ENCODE results near the gene POU4F3. TPM values are rescaled to one million over a fixed set of nuclear protein-coding genes. Genes with fewer than 3 reads are reported as not detected.

POU4F3 gene
- total RNA-seq, 4 donors from 2014 or later, result not detected

- DNase-seq, result no peak
- Histone ChIP-seq H3K27ac (no peak overlapping the region), H3K4me1 (peaks cover 0 to 14% (median 7%) of the 10 kb centered on the region in 4 donors), H3K9me3 (no peaks in the 10 kb centered on the region), H3K36me3 (no peaks in the 10 kb centered on the region), H3K4me3 (no peak overlapping the region), H3K27me3 (peaks cover 97% of the 10 kb centered on the region)
- WGBS, 2 donors (ENCODE audit: low coverage in 1 of 2), result 10 to 13% methylated on average over 25 to 70 of the region's 76 CpGs
- intact Hi-C loops (cut with DNase I; ENCODE audit: low total_unique reads), result no loop called here
- in situ Hi-C loops (cut with MboI; ENCODE audit: low pct_ligation_motif_present in 1 of 4, low pct_unique_long_range_greater_than_20kb in 1 of 4, low sequenced_read_pairs in 3 of 4), result no loop called here
- TF ChIP-seq POLR2A (IDR thresholded peaks at IDR 0.05), result no peak
- no peak for TF ChIP-seq EP300 (IDR thresholded peaks at IDR 0.05; ENCODE audit: low read depth)
- no peak for TF ChIP-seq CTCF (IDR thresholded peaks at IDR 0.05)
- no peak for TF ChIP-seq POLR2AphosphoS5 (IDR thresholded peaks at IDR 0.05)
These were observed 7.1 kb downstream of the POU4F3 start for GRCh38 chr5:146345578-146346366.

- in situ Hi-C loops (cut with MboI; ENCODE audit: low pct_ligation_motif_present in 1 of 4, low pct_unique_long_range_greater_than_20kb in 1 of 4, low sequenced_read_pairs in 3 of 4) (no loop called here), intact Hi-C loops (cut with DNase I; ENCODE audit: low total_unique reads) (no loop called here)
- H3K4me3 ChIP-seq, result no peak overlapping the region
- no peak for TF ChIP-seq POLR2AphosphoS5 (IDR thresholded peaks at IDR 0.05)
- TF ChIP-seq POLR2A (IDR thresholded peaks at IDR 0.05), result no peak
- no peak for TF ChIP-seq EP300 (IDR thresholded peaks at IDR 0.05; ENCODE audit: low read depth)
- no peak for TF ChIP-seq CTCF (IDR thresholded peaks at IDR 0.05)
- no peak overlapping the region for H3K27ac ChIP-seq
- no peaks in the 10 kb centered on the region for H3K27me3 ChIP-seq
- no peak for DNase-seq
- H3K4me1 ChIP-seq, result no peaks in the 10 kb centered on the region
- H3K9me3 ChIP-seq, result no peaks in the 10 kb centered on the region
- H3K36me3 ChIP-seq, result no peaks in the 10 kb centered on the region
These were observed 18.5 kb downstream of the POU4F3 start for GRCh38 chr5:146357126-146357525.

GRCh38 chr5:146359836-146360235 is 21.2 kb downstream of the POU4F3 start:
- no peak overlapping the region for H3K4me3 ChIP-seq
- in situ Hi-C loops (cut with MboI; ENCODE audit: low pct_ligation_motif_present in 1 of 4, low pct_unique_long_range_greater_than_20kb in 1 of 4, low sequenced_read_pairs in 3 of 4), result no loop called here
- no peaks in the 10 kb centered on the region for H3K36me3 ChIP-seq
- intact Hi-C loops (cut with DNase I; ENCODE audit: low total_unique reads), result no loop called here
- no peak for TF ChIP-seq POLR2A (IDR thresholded peaks at IDR 0.05)
- TF ChIP-seq CTCF (IDR thresholded peaks at IDR 0.05), result no peak
- no peak for TF ChIP-seq EP300 (IDR thresholded peaks at IDR 0.05; ENCODE audit: low read depth)
- TF ChIP-seq POLR2AphosphoS5 (IDR thresholded peaks at IDR 0.05), result no peak
- no peaks in the 10 kb centered on the region for H3K4me1 ChIP-seq
- H3K27me3 ChIP-seq, result no peaks in the 10 kb centered on the region
- 62 to 73% methylated on average over 5 of the region's 5 CpGs for WGBS, 2 donors (ENCODE audit: low coverage in 1 of 2)
- DNase-seq, result no peak
- H3K9me3 ChIP-seq, result no peaks in the 10 kb centered on the region
- H3K27ac ChIP-seq, result no peak overlapping the region

- in situ Hi-C loops (cut with MboI; ENCODE audit: low pct_ligation_motif_present in 1 of 4, low pct_unique_long_range_greater_than_20kb in 1 of 4, low sequenced_read_pairs in 3 of 4), result no loop called here
These were observed 24.7 kb downstream of the POU4F3 start for GRCh38 chr5:146363161-146363874.

More at GRCh38 chr5:146363161-146363874, 24.7 kb downstream of the POU4F3 start:
- H3K4me1 ChIP-seq, result no peaks in the 10 kb centered on the region
- WGBS, 2 donors (ENCODE audit: low coverage in 1 of 2), result 52 to 64% methylated on average over 5 to 7 of the region's 7 CpGs
- no peak overlapping the region for H3K27ac ChIP-seq
- no peak for TF ChIP-seq EP300 (IDR thresholded peaks at IDR 0.05; ENCODE audit: low read depth)
- TF ChIP-seq CTCF (IDR thresholded peaks at IDR 0.05), result no peak
- TF ChIP-seq POLR2A (IDR thresholded peaks at IDR 0.05), result no peak
- no peak for TF ChIP-seq POLR2AphosphoS5 (IDR thresholded peaks at IDR 0.05)
- intact Hi-C loops (cut with DNase I; ENCODE audit: low total_unique reads), result no loop called here
- H3K27me3 ChIP-seq, result no peaks in the 10 kb centered on the region
- no peaks in the 10 kb centered on the region for H3K36me3 ChIP-seq
- no peak overlapping the region for H3K4me3 ChIP-seq
- no peaks in the 10 kb centered on the region for H3K9me3 ChIP-seq
- no peak for DNase-seq

All from transverse colon (tissue), 4 donors.